ENCODE results near the gene POM121C.

GRCh38 chr7:75534727-75535307 lies 48.7 kb upstream of the POM121C start:
- TF ChIP-seq REST (IDR thresholded peaks at IDR 0.05; ENCODE audit: insufficient read depth in 1 of 2, low read depth in 2 of 2, low read length in 1 of 2) (no peak), POLR2AphosphoS5 (IDR thresholded peaks at IDR 0.05; ENCODE audit: low read depth, low read length) (no peak)
